Cardiac fibroblast (primary cell): ENCODE results near the gene DEDD2.
A peak's percentile ranks its signal among the peaks of the same experiment; 100 is the strongest.
"Not testable (repeated sequence)": the region's sequence is repeated elsewhere in the genome, so short reads cannot be mapped to it uniquely, and the experiment has no call there.

Experiments
- DNase-seq, 2 donors: peaks; one replicate each; pipeline versions ENCODE4 v3.0.0 to v3.0.0-alpha.2; 2010; ENCODE audit warnings: low read depth in 2 of 2
- H3K4me3 ChIP-seq, 2 donors: replicated peaks in 1 of 2; 1 replicate in 1 of 2; 2 replicates in 1 of 2; pipeline ENCODE4 v1.5.1; 2011; ENCODE audit warnings: low read depth in 2 of 2, low read length in 2 of 2, mild to moderate bottlenecking in 2 of 2, moderate library complexity in 1 of 2
- CTCF ChIP-seq: IDR thresholded peaks from one replicate; pipeline ENCODE4 v1.5.1; 2011; ENCODE audit warnings: low read depth, mild to moderate bottlenecking, low read length, inconsistent platforms

Gene DEDD2

DNA sequence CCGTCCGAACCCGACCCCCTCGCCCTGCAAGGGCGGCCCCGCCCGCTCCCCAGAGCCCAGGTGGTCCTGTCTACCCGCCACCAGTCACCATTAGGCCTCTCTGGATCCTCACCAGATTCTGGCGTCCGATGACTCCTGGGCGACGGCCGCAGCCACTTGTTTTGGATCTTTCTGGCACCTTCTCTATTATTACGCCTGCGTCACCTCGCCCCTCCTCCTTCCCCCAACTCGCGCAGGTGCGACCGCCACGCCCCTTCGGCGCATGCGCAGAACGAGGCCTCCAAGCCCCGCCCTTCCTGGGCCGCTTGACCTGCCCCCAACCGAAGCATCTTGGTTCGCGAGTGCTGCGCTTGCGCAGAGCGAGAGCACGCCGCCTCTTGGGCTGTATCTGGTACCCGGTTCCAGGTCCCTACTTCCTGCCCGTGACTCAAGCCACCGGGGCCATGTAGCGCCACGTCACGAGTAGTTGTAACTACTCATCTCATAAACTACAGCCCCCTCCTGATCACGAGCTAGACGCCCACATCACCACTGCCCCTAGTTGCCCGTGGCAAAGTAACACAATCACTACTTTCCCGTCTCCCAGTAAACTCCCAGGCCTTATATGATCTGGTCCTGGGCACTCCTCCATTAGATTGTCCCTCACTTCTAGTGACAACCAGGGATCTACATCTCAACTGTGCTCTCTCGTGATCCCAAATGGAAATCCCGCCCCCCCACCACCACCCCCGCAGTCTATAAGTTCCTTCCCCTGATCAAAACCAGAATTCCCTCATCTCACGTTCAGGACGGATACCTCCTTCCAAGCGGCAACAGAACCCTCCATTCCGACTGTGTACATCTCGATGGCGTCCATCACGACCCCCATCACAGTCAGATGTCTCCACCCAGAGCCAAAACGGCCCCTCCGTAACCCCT, at the start of gene DEDD2:
Gene DEDD2 (minus strand): TSS at position 158 of the 918 bp plus-strand sequence. CDS start 670 bp downstream, outside the sequence.
- DNase-seq, result peak; percentile 97 to 99
- peak within 1 kb of the TSS; percentile 94 to 97 for H3K4me3 ChIP-seq
- TF ChIP-seq CTCF, result no peak

DNA sequence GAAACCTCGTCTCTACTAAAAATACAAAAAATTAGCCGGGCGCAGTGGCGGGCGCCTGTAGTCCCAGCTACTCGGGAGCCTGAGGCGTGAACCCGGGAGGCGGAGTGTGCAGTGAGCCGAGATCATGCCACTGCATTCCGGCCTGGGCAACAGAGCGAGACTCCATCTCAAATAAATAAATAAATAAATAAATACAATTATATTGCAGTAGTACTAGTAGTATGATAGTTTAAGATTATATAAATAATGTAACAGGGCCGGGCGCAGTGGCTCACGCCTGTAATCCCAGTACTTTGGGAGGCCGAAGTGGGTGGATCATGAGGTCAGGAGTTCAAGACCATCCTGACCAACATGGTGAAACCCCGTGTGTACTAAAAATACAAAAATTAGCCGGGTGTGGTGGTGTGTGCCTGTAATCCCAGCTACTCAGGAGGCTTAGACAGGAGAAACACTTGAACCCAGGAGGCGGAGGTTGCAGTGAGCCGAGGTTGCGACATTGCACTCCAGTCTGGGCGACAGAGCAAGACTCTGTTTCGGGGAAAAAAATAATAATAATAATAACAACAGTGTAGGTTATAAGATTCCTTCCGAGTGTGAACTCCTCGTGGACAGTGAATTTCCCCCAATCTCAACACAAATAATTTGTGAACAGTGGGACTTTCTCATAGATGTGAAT, 49.6 kb upstream of the DEDD2 start:
- H3K4me3 ChIP-seq, DNase-seq: not testable (repeated sequence)

- DNase-seq, H3K4me3 ChIP-seq: not testable (repeated sequence)
Observed at GRCh38 chr19:42266105-42266504, 48.6 kb upstream of the DEDD2 start.

- no peak overlapping the region for H3K4me3 ChIP-seq
- DNase-seq, result no peak
- no peak for TF ChIP-seq CTCF
Observed at GRCh38 chr19:42261763-42262162, 44.3 kb upstream of the DEDD2 start.

DNA sequence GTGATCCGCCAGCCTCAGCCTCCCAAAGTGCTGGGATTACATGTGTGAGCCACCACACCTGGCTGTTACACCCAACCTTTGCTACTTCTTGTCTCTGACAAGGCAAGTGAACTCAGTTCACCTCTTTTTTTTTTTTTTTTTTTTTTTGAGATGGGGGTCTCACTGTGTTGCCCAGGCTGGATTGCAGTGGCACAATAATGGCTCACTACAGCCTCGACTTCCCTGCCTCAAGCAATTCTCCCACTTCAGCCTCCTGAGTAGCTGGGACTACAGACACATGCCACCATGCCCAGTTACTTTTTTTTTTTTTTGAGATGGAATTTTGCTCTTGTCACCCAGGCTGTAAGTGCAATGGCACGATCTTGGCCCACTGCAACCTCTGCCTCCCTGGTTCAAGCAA, 40.4 kb upstream of the DEDD2 start:
- not testable (repeated sequence) for H3K4me3 ChIP-seq, DNase-seq

- peak overlapping the region; percentile 56 to 60 for H3K4me3 ChIP-seq
- peak; percentile 68 to 71 for DNase-seq
- TF ChIP-seq CTCF, result no peak
Observed at GRCh38 chr19:42255766-42256745, 38.6 kb upstream of the DEDD2 start.

GRCh38 chr19:42254850-42255765, 37.6 kb upstream of the DEDD2 start, which contains the start of gene ERF:
Gene ERF (minus strand): TSS chr19:42255128. CDS start chr19:42254999, 129 bp downstream.
- DNase-seq, result peak; percentile 91 to 96
- peak within 1 kb of the TSS; percentile 96 to 100 for H3K4me3 ChIP-seq
- TF ChIP-seq CTCF, result no peak
